GM19238 (cell line): ENCODE measurements around the gene MPST.

ENCODE experiments used
- DNase-seq: peaks from one replicate; pipeline ENCODE4 v3.0.0; 2011; ENCODE audit warnings: low spot score; ENCODE audit not compliant: insufficient read length

Gene MPST

DNA sequence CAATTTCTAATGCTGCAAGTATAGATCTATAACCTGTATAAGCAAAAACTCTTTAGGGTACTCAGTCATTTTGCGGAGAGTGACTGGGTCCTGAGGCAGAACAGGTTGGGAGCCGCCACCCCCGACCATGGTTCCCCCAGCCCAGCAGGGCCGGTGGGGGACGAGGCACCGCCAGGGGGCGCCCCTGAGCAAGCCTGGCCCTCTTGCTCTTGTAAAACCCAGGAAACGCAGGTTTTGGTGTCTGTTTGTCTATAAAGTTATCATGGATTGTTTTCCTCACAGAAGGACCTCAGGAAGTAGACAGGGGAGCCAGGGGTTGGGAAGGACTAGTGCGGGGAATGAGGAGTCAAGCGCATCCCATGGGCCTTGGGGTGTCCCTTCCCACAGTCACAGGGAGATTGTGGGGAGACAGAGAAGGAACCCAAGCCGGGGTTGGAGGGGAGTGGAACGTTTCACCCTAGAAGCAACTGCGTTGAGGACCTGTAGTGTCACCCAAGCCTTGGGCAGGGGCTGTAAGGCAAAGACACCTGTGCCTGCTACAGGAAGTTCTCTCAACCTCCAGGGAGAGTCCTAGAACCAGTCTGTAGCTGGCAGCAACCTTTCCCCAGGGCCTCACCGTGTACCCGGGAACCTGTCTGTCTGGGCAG, 58.4 kb downstream of the MPST start:
- peak; percentile 93 for DNase-seq

DNA sequence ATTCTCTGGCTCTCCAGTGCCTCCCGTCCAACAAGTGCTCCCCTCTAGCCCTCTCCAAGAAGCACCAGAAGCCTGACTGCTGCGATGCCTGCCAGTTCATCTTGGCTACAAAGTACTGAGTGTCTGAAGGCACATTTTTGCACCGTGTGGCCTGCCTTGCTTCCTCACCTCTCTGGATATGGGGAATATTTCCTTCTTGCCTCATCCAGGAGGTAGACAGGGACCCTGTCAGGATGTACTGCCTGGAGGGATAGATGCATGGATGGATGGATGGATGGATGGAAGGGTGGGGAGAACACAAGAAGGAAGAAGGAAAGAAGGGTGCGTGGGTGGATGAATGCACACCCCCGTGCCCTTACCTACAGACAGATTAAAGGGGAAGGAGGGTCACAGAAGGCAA, 59.6 kb downstream of the MPST start:
- no peak for DNase-seq
